Fibroblast of the aortic adventitia (primary cell): ENCODE data around the gene MEI4. TPM values are rescaled to one million over a fixed set of nuclear protein-coding genes. Genes with fewer than 3 reads are reported as not detected.
"Not testable (repeated sequence)": the region's sequence is repeated elsewhere in the genome, so short reads cannot be mapped to it uniquely, and the experiment has no call there.

Experiments used
- DNase-seq: peaks from one replicate; pipeline ENCODE4 v3.0.0-alpha.2; 2010; ENCODE audit warnings: low read depth
- H3K4me3 ChIP-seq: 2 replicates; pipeline ENCODE4 v1.5.1; 2011; ENCODE audit warnings: low read depth, mild to moderate bottlenecking, control low read depth, low read length, moderate library complexity
- total RNA-seq: library from RNA; depleted of rRNA; stranded (reverse); fragments of >200 nt; gene quantifications from 2 replicates; pipeline ENCODE4 v1.2.3, GENCODE V29; 2012; ENCODE audit warnings: low replicate concordance
- TF ChIP-seq, protein P1 (sequence below): IDR thresholded peaks from 2 replicates; pipeline ENCODE4 v1.5.1; 2011; ENCODE audit warnings: mild to moderate bottlenecking, low read length, control low read depth, inconsistent platforms; ENCODE audit not compliant: insufficient read depth

MEI4 gene
- total RNA-seq, 1 donor: not detected

DNA sequence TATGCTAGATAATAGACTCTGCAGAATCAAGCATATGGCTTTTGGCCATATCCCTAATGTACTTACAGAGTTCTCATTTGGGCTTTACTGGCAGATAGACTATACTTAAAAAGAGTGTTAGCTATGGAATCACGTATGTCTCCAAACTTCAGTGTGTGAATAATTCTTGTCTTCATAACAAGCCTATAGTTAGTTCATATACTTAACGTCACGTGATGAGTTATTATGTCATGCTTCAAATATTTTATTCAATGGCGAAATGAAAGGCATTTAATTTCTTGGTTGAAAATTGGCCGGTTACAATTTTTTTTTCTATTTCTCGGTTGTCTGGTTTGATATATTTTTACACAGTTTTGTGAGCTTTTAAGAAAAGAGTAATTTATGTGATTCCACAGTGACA, 62.7 kb downstream of the MEI4 start:
- TF ChIP-seq, protein P1, sequence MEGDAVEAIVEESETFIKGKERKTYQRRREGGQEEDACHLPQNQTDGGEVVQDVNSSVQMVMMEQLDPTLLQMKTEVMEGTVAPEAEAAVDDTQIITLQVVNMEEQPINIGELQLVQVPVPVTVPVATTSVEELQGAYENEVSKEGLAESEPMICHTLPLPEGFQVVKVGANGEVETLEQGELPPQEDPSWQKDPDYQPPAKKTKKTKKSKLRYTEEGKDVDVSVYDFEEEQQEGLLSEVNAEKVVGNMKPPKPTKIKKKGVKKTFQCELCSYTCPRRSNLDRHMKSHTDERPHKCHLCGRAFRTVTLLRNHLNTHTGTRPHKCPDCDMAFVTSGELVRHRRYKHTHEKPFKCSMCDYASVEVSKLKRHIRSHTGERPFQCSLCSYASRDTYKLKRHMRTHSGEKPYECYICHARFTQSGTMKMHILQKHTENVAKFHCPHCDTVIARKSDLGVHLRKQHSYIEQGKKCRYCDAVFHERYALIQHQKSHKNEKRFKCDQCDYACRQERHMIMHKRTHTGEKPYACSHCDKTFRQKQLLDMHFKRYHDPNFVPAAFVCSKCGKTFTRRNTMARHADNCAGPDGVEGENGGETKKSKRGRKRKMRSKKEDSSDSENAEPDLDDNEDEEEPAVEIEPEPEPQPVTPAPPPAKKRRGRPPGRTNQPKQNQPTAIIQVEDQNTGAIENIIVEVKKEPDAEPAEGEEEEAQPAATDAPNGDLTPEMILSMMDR: no peak
- no peak overlapping the region for H3K4me3 ChIP-seq
- DNase-seq: no peak

DNA sequence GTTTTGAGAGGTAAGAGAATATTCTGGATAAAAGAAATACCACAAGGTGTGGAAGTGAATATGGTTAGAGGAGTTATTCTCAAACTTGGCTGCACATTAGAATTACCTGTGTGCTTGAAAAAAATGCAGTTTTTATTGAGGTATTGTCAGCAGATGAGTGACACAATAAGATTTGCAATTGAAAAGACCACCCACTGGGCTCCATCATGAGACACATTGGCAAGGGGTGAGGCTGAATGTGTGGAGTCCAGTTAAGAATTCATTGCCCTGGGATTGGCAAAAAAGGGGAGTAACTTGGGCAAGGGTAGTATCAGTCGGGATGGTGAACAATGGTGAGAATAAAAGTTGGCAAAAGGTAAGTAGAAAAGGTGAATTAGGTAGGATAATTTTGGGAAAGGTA, 63.5 kb downstream of the MEI4 start:
- TF ChIP-seq, protein P1: no peak
- H3K4me3 ChIP-seq: no peak overlapping the region
- DNase-seq: no peak

DNA sequence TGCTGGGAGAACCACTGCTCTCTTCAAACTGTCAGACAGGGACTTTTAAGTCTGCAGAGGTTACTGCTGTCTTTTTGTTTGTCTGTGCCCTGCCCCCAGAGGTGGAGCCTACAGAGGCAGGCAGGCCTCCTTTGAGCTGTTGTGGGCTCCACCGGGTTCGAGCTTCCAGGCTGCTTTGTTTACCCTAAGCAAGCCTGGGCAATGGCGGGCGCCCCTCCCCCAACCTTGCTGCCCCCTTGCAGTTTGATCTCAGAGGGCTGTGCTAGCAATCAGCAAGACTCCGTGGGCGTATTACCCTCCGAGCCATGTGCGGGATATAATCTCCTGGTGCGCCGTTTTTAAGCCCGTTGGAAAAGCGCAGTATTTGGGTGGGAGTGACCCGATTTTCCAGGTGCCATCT, 83.2 kb downstream of the MEI4 start:
- DNase-seq, H3K4me3 ChIP-seq: not testable (repeated sequence)

DNA sequence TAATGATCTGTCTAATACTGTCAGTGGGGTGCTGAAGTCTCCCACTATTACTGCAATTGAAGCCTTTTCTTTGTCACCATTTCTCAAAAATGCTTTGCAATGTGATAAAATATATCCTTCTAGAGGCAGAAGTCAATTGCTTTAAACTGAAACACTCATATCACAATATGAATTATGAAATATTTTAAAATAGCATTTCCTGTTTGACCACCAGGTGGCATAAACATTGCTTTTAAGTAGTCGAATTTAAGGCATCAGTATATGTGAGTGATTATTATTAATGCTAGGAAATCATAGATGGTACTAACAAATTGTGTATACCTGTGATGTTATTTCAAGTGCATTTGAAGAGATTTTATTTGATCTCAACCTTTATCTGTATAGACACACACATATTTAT, 87.5 kb downstream of the MEI4 start:
- TF ChIP-seq, protein P1: peak; percentile 39
- peak; percentile 33 for DNase-seq
- H3K4me3 ChIP-seq: no peak overlapping the region

DNA sequence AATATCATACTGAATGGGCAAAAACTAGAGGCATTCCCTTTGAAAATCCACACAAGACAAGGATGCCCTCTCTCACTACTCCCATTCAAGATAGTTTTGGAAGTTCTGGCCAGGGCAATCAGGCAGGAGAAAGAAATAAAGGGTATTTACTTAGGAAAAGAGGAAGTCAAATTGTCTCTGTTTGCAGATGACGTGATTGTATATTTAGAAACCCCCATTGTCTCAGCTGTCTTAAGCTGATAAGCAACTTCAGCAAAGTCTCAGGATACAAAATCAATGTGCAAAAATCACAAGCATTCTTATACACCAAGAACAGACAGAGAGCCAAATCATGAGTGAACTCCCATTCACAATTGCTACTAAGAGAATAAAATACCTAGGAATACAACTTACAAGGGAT, 99.3 kb downstream of the MEI4 start:
- DNase-seq, H3K4me3 ChIP-seq: not testable (repeated sequence)

DNA sequence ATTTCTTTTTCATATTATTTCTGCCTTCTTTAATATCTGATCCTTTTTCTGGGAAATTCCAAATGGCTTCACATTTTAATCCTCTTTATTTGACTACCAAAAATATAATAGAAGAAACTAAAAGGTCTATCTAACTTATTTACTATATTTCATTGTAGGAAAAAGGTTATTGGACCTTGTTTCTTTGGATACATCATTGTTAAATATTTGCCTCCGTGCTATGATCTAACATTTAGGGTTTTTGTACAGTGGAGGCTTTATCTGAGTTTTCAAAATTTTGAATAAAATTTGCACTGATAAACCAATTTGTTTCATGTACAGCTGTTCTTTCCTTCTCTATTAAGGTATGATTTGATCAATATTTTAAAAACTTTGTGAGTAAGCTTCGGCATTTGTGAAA, 109.5 kb downstream of the MEI4 start:
- TF ChIP-seq, protein P1: no peak
- no peak overlapping the region for H3K4me3 ChIP-seq
- DNase-seq: no peak

DNA sequence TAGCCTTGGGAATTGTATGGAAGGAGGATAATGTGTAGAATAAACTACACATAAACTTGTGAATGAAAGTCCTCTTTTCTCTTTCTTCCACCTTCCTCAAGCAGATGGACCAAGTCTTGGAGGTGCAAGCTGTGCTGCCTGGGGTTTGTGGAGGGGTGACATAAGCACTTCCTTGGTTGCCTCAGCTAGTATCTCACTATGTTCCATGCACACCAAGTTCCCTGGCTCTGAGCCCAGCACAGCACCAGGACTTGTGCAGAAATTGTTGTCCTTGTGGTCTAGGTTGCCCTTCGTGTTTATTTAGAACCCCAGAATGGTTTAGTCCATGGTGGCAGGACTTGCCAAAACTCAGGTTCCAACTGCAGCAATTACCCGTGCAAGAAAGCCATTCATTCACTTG, 110.3 kb downstream of the MEI4 start:
- H3K4me3 ChIP-seq: no peak overlapping the region
- TF ChIP-seq, protein P1: no peak
- DNase-seq: no peak

DNA sequence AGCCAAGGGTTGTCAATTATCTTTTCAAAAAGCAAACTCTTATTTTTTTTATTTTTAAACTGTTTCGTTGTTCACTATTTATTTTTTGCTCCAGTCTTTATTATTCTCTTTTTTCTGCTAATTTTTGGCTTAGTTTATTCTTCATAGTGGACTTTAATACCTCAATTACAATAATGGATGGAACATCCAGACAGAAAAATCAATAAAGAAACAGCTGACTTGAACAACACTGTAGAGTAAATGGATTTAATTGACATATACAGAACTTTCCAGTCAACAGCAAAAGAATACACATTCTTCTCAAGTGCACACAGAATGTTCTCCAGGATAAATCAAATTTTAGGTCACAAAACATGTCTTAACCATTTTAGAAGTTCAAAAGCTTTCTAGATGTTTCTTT, 111.5 kb downstream of the MEI4 start:
- TF ChIP-seq, protein P1: no peak
- no peak overlapping the region for H3K4me3 ChIP-seq
- no peak for DNase-seq
